Measurements from ENCODE around the gene LBH.

DNA sequence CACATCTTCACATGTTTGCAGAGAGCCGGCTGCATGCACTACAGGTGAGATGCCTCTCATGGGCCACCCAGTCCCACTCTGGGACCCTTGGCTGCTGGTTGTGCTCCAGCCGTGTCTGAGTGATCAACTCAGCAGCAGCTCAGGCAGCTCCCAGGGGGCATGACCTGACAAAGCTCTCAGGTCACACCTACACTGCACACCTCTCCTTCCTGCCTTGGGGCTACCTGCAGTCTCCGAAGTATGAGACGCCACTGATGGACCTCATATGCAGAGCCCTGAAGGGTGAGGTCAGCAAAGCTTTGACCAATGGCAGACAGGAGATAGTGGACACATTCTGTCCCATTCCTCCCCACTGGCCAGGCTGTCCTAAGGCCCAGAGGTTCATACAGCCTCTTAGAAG, 51.4 kb downstream of the LBH start:
- no peak for TF ChIP-seq EZH2 (IDR thresholded peaks at IDR 0.05)
- no peak for TF ChIP-seq POLR2AphosphoS5 (IDR thresholded peaks at IDR 0.05; ENCODE audit: borderline replicate concordance, low read depth, low read length)
- TF ChIP-seq FOXP2 (optimal IDR thresholded peaks at IDR 0.05; ENCODE audit: control extremely low read depth, extremely low read length, insufficient read depth) = no peak

Data from SK-N-MC (cell line).